ENCODE data around the gene CELF1.
"Not testable (repeated sequence)": the region's sequence is repeated elsewhere in the genome, so short reads cannot be mapped to it uniquely, and the experiment has no call there.

The CELF1 gene

DNA sequence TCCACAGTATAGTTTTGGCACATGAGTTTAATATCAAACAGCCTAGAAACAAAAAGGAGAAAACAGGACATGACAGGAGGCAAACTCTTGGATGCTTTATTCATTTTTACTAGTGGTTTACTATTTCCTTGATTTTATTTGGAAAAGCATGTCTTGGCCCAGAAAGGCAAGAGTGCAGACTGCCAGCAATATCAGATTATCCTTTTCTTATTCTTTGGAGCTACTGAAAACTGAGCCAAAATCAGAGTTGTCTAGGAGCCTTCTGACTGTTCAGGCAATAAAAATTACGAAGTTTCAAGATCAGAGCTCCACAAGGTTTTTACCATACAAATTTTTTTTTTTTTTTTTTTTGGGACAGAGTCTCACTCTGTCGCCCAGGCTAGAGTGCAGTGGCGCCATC lies 16.0 kb downstream of the CELF1 start:
- DNase-seq = no peak

DNA sequence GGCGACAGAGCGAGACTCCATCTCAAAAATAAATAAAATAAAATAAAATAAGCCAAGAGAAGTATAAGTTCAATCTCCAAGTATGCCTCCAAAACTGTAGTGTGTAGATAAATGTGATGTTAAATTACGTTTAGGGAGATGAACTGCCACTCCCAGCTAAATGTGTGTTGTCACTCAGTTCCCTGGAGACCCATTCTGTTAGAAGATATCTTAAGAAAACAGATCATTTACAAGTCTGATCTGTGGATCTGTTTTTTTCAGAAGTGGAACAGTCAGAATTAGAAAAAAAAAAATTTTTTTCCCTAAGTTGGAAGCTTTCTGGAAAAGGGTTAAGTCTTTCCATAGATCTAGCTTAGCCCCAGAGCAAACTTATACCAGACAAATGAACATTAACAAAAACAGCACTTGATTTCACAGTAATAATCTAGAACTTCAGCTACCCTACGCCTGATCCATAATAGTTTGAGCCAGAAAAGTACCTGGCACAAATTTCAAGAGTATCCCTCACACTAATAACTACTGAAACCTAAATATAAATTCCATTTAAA lies 18.2 kb downstream of the CELF1 start:
- no peak for DNase-seq

DNA sequence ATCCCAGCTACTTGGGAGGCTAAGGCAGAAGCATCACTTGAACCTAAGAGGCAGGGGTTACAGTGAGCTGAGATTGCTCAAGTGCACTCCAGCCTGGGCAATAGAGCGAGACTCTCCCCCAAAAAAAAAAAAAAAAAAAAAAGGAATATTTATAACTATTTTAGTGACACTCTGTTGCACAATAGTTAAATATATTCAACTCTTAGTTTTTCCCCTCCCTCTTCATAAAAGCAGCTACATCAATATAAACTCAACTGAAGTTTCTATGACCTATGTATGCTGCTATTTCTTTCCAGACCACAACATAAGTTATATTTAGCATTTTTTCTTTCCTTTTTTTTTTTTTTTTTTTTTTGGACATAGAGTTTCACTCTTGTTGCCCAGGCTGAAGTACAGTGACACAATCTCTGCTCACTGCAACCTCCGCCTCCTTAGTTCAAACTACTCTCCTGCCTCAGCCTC lies 19.2 kb downstream of the CELF1 start:
- DNase-seq = no peak

DNA sequence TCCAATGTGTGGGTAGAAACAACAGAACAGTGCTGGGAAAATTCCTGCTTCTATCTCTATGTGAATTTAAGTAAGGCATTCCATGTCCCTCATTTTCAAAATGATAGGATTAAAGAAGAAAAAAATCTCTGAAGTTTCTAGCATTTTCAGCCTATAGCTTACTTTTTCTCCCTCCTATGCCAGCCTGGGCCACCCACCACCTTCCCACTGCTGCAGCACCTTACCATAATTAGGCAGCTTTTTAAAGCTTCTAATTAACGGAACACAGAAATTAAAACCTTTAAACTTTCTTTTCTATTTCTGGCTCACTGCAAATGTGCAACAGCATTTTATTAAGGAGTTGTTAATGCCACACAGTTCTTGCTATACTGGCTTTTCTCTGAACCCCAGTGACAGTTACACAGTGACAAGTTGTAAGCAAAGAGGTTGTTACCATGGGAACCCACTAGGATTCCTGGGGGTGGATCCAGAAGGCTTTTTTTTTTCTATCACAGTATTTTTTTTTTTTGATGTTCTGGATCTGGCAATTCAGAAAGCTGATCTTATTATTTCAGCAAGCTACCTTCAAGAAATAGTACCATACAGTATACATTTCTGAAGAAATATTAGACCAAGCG lies 20.2 kb downstream of the CELF1 start:
- no peak for DNase-seq

DNA sequence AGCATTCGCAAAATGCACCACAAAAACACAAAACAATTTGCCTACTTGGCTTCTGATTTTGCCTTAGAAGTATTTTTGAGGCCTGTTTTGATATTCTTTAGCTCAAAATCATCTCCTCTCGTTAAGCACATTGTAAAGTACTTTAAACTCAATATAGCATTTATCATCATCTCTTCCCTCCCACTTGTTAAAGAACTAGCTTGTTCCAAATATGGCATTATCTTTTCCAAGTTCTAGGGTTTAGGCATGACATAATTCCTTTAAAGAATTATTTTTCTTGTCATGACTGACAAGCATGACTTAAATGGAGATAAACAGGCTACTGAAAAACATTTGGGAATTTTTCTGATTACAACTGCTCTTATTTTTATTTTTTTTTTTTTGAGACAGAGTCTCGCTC lies 21.3 kb downstream of the CELF1 start:
- DNase-seq = no peak

DNA sequence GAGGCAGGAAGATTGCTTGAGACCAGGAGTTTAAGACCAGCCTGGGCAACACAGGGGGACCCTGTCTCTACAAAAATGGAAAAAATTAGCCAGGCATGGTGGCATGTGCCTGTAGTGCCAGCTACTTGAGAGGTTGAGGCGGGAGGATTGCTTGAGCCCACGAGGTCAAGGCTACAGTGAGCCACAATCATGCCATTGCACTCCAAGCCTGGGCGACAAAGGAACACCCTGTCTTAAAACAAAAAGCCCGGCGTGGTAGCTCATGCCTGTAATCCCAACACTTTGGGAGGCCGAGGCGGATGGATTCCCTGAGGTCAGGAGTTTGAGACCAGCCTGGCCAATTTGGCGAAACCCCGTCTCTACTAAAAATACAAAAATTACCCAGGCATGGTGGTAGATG lies 22.2 kb downstream of the CELF1 start:
- DNase-seq = not testable (repeated sequence)

DNA sequence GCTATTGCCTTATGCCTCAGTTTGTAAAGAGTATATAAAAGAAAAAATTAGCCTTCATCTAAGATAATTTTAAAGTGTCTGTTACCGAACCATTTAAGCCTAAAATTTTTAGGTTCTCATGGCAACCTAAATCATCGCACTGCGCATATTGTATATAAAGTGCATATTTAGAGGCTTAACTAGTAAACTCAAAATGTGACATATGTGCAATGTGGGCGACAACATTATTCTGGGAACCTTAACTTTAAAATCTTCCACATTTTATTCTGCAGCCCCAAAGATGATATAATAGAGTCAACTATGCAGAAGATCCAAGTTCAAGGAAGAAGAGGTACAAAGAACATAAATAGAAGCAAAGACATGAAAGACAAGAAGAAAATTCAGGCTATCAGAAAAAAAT lies 23.0 kb downstream of the CELF1 start:
- no peak for DNase-seq

DNA sequence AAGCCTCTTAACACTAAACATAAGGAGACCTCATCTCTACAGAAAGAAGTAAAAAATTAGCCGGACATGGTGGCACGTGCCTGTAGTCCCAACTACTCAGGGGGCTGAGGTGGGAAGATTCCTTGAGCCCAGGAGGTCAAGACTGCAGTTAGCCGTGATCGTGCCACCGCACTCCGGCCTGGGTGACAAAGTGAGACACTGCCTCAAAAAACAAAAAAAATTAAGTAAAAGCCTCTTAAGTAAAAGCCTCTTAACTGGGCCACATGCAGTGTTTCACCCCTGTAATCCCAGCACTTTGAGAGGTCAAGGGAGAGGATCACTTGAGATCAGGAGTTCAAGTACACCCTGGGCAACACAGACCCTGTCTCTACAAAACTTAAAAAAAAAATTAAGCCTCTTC lies 25.7 kb downstream of the CELF1 start:
- no peak for DNase-seq

DNA sequence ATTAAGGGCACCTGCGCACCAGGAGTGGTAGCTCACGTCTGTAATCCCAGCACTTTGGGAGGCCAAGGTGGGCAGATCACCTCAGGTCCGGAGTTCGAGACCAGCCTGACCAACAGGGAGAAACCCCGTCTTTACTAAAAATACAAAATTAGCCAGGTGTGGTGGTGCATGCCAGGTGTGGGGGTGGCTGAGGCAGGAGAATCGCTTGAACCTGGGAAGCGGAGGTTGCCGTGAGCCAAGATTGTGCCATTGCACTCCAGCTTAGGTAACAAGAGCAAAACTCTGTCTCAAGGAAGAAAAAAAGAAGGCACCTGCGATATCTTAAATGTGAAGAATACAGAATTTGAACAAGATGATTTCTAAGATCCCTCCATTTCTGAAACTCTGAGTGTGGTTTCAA lies 26.9 kb downstream of the CELF1 start:
- not testable (repeated sequence) for DNase-seq

DNA sequence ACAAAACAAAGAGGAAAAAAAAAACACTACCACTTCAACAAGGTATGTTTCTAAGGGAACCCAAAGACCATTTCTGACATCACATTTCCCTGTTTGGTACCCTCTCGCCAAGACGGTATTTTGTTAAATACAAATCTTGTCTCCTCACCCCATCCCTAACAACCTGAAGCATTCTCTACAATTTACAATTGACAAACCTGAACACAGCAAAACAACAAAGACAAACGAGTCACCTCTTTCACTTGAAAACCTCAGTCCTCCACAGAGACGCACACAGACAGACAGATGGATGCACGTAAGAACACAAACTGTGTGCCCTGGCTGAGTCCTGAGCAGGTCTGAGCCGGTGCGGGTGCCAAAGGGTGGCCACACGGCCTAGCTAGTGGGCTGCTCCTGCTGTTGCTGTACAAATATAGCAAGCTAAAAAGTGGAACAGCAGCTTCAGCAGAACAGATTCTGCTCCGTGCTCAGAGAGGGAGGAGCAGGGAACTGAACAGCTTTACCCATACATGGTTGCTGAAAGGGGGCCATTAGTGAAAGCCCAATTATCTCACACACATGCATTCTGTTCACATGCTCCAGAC lies 28.5 kb downstream of the CELF1 start:
- no peak for DNase-seq

DNA sequence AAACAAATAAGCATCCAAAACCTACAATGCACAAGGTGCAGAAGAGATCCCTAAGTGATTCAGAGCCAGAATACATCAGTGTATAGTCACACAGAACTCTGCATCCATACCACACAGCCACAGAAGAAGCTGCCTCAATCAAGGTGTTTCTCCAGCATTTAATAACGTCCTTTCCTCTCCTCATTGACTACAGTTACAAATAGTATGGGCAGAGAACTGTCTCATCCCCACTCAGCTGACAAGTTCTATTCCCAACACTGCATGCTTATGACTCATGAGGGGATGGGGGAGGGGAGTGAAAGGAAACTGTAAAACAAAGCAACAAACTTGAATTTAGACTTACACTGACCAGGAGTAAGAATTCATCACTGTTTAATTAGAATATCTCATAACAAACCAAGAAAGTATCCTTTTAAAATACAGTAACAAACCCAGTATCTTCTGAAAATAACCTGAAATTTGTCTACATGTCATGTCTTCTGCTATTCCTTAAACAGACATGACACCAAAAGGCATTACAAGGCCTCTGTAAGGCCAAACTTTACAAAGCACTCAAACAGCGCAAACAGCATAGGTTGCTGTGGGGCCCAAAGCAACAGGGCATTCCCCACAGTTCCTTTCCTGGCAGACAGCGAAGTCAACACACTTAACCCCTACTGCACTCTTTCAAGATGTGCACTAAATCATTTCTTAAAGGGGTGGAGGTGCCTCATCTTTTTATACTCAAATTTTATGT lies 29.3 kb downstream of the CELF1 start:
- no peak for DNase-seq

DNA sequence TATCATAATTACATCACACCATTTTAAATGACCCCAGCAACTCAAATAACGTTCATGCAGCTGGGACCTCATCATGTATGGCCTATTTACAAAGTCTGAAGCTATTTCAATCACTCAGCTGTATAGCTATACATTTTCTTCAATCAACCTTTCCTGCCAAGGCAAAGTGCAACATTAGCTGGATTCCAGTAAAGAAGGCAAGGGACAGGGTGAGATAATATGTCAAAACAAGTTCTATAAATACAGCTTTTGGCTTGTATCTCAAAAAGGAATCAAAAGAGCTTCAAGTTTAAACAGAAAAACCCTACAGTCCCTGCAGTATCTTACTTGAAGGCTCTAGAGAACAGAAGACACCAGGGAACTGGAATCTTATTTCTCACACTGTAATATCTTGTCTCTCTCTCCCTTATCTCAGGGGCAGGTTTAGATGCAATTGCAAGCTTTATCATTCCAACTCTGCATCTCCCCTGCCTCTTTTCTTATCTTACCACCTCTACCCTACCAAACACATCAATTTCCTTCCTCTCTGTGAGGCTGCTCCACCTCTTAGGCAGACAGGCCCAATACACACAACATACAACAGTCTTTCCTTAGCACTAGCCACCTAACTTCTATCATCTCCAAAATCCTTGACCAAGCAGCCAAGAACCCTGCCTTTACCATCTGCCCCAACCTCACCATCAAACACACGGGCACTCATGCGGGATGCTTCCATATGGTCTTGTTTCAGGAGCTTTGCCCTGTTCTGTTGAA lies 34.5 kb downstream of the CELF1 start:
- no peak for DNase-seq

DNA sequence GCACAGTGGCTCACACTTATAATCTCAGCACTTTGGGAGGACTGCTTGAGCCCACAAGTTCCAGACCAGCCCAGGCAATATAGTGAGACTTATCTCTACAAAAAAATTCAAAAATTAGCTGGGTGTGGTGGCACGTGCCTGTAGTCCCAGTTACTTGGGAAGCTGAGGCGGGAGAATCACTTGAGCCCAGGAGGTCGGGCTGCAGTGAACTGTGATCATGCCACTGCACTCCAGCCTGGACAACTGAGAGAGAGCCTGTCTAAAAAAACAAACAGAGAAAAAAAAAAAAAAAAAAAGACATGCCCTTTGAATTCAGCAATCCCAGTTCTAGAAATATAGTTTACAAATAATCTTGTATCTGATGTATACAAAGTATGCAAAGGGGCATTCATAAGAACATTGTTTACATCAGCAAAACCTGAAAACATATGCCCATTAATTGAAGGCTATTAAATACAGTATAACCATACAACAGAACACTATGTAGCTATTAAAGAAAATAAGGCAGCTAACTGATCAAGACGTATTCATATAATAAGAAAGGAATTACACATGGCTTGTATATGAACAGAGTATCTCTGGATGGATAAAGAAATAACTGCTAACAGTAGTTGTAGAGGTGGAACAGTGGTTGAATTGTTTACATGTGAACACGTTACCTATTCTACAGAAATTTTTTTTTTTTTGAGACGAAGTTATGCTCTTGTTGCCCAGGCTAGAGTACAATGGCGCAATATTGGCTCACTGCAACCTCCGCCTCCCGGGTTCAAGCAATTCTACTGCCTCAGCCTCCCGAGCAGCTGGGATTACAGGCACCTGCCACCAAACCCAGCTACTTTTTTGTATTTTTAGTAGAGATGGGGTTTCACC lies 35.7 kb downstream of the CELF1 start:
- no peak for DNase-seq

DNA sequence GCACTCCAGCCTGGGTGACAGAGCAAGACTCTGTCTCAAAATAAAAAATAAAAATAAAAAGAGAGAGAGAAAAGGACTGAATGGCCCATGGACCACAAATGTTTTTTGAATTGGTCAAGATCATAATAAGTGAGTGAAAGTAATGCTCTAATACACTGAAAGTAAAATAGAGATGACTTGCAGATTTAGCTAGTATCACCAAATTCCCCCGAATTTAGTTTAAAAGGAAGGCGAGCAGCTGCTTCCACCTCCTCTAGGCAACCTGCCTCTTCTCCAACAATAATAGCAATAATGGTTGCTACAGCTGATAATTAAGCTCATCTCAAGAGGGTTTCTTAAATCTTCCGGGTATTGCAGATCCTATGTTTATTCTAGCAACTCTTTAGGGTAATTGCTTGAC lies 36.8 kb downstream of the CELF1 start:
- DNase-seq = no peak

DNA sequence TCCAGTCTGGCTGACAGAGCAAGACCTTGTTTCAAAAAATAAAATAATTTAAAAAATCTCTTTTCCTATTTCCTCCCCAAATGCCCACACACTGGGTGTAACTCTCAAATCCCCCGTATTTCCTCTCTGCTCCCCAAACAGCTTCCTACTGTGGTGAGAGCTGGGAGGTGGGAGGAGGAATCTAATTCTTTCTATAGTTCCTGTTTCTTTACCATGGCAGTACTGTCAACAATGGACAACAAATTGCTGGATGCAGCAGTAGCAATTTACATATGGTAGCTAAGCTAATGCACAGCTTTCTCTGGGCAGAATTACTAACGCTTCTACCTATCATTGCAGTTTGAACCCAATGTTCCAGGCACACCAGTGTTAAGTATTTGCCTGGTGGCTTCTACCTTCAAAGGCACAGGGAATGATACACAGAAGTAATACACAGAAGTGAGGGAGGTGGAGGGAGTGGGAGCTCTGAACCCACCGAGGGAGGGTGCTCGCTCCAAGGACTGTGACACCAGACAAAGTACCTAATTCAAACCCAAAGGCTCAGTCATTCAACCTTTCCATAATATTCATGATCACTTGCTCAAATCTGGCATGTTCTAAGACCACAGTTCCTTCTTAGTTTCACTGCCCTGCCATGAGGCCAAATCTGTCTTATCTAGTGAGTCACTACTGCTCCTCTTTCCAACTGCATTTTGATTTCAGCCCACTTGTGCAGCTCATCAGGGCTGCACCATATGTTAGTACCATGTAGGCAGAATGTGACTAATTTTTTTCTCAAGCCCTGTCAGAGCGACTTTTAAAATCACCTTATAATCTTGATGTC lies 37.9 kb downstream of the CELF1 start:
- peak; percentile 23 for DNase-seq

DNA sequence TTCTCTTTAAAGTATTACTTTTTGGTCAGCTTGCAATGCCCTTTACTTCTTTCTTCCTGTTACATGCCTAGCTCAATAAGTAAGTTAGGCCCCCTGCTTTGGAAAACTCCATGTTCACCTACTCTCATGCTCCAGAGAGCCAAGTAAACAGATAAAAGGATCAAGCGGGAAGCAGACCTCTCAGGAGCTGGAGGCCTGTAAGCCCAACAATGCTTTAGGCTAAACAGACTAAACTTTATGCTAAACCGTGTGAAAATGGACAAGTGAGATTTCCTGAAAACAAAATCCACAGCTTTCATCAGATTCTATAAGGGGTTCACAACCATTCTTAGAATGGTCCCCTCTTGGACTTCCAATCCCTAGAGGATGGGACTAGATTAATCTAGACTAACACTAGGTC lies 40.2 kb downstream of the CELF1 start:
- DNase-seq = no peak

DNA sequence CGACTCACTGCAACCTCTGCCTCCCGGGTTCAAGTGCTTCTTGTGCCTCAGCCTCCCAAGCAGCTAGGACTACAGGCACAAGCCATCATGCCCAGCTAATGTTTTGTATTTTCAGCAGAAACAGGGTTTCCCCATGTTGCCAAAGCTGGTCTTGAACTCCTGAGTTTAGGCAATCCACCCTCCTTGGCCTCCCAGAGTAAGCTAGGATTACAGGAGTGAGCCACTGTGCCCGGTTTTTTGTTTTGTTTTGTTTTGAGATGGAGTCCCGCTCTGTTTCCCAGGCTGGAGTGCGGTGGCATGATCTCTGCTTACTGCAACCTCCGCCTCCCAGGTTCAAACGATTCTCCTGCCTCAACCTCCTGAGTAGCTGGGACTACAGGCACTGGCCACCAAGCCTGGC lies 41.0 kb downstream of the CELF1 start:
- DNase-seq = no peak

DNA sequence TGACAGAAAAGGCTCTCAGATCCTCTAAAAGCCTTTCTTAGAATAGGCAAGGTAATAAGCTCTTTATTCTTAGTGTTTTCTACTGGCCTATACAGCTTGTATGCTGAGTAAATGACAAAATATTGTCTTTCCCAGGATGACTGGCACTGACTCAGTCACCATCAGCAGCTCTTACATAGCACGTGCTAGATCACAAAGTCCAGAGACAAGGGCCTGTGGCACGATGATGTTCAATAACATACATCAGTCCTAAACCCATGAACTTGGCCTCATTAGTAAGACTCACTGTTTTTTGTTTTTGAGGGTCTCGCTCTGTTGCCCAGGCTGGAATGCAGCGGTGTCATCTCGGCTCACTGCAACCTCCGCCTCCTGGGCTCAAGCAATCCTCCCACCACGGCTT lies 42.7 kb downstream of the CELF1 start:
- no peak for DNase-seq

DNA sequence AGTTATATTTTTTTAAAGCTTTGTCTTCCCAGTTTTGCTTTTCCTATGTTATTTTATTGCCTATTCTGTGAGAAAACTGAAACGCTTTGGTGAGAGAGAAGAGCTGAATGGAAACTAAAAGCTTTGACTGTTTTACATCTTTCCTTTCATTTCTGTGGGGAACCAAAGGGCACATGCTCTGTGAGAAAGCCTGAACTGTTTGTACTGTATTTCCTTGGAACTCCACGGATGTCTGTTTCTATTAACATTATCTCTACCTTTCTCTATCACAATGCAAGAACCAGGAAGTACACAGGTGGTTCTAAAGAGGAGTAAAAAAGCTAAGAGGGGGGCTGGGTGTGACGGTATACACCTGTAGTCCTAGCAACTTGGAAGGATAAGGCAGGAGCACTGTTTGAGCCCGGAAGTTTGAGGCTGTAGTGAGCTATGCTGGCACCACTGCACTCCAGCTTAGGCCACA lies 43.8 kb downstream of the CELF1 start:
- DNase-seq = no peak

DNA sequence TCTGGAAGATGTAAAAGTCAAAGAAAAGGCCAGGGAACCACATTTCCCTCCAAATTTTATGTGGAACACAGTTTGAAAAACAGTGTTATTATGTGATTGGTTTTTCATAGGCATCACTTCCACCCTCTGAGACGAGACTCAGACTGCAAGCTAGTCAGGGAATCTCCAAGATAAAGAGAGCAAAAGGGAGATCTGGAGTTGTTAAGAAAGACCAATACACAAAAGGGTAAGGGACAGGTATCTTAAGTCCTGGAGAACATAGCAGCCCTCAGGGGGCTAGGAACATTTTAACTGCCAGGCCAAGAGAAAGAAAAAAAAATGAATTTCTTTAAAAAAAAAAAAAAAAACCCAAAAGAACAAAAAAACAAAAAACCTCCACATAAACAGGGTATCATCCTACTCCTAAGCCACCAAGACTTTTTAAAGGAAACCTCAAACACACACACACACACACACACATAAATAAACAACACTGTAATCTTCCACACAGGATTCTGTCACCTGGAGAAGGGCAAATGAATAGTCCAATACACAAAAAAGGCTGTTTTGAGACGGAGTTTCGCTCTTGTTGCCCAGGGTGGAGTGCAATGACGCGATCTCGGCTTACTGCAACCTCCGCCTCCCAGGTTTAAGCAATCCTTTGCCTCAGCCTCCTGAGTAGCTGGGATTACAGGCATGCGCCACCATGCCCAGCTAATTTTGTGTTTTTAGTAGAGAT lies 44.5 kb downstream of the CELF1 start:
- DNase-seq = no peak

Data from stimulated activated CD4-positive, alpha-beta T cell treated with anti-CD3 and anti-CD28 coated beads, Interleukin-12 subunit alpha, Interleukin-12 subunit beta, amount 100 ng/mL, for 4 hours (primary cell).